H1 (cell line): Measurements from ENCODE around the gene TMC6. TPM values are rescaled to one million over a fixed set of nuclear protein-coding genes. Genes with fewer than 3 reads are reported as not detected.

Experiments
- CTCF ChIA-PET: fragments of 300-600 bp; sonication (Branson Sonifier 250); formaldehyde crosslinking; loops from one replicate; lab custom pipeline; 2021; ENCODE audit not compliant: partially characterized antibody; lab: Charles Lee
- POLR2A ChIA-PET: fragments of 300-600 bp; sonication (Branson Sonifier 250); formaldehyde crosslinking; loops from one replicate; lab custom pipeline; 2021; ENCODE audit warnings: inconsistent platforms; ENCODE audit not compliant: partially characterized antibody; lab: Charles Lee
- DNase-seq, 2 experiments: peaks; one replicate each; pipeline versions ENCODE4 v3.0.0 to v3.0.0-alpha.2; 2010 to 2022; ENCODE audit warnings: low spot score in 2 of 2, low read depth in 1 of 2, mixed read lengths in 1 of 2
- FAIRE-seq: peaks from 2 replicates; lab custom pipeline; 2011; peaks lifted over from hg19 to GRCh38; lab: Jason Lieb, UNC
- H2AFZ ChIP-seq: 2 replicates; pipeline ENCODE4 v1.8.1; 2012; ENCODE audit warnings: low read length, inconsistent platforms
- H2AK5ac ChIP-seq: 2 replicates; pipeline ENCODE4 v1.6.1; 2013; ENCODE audit warnings: low read depth, low read length
- H2BK120ac ChIP-seq: replicated peaks from 2 replicates; pipeline ENCODE3; 2013; ENCODE audit warnings: low read depth, low read length, inconsistent platforms
- H2BK12ac ChIP-seq: 2 replicates; pipeline ENCODE4 v1.6.1; 2013; ENCODE audit warnings: low read depth, low read length
- H2BK15ac ChIP-seq: 2 replicates; pipeline ENCODE4 v1.6.1; 2013; ENCODE audit warnings: low read length
- H2BK20ac ChIP-seq: 2 replicates; pipeline ENCODE4 v1.6.1; 2013; ENCODE audit warnings: low read length
- H2BK5ac ChIP-seq: 2 replicates; pipeline ENCODE4 v1.6.1; 2013; ENCODE audit warnings: low read depth, low read length
- H3K14ac ChIP-seq: 2 replicates; pipeline ENCODE4 v1.6.1; 2013; ENCODE audit warnings: inconsistent platforms; ENCODE audit not compliant: insufficient read length
- H3K18ac ChIP-seq: 2 replicates; pipeline ENCODE4 v1.6.1; 2013; ENCODE audit warnings: low read length; ENCODE audit errors: extremely low read depth
- H3K23ac ChIP-seq: 2 replicates; pipeline ENCODE4 v1.6.1; 2013; ENCODE audit warnings: inconsistent platforms; ENCODE audit not compliant: insufficient read length
- H3K23me2 ChIP-seq: 2 replicates; pipeline ENCODE4 v1.6.1; 2013; ENCODE audit warnings: low read depth, low read length
- H3K27ac ChIP-seq: 2 replicates; pipeline ENCODE4 v1.6.1; 2011; ENCODE audit warnings: low read depth, low read length, inconsistent platforms
- H3K27me3 ChIP-seq, 4 experiments: replicated peaks in 1 of 4; 1 replicate in 1 of 4; 2 replicates in 3 of 4; pipeline versions ENCODE4 v1.6.1 to v1.8.1; 2011 to 2013; ENCODE audit warnings: low read length in 3 of 4, mild to moderate bottlenecking in 3 of 4, inconsistent platforms in 2 of 4, mixed read lengths in 2 of 4, moderate library complexity in 1 of 4; ENCODE audit not compliant: control insufficient read depth in 3 of 4, insufficient read depth in 3 of 4; ENCODE audit errors: extremely low read depth in 1 of 4
- H3K36me3 ChIP-seq, 4 experiments: 2 replicates each; pipeline versions ENCODE4 v1.6.1 to v1.8.1; 2011 to 2013; ENCODE audit warnings: mild to moderate bottlenecking in 4 of 4, low read length in 3 of 4, moderate library complexity in 2 of 4, control low read depth in 1 of 4, inconsistent platforms in 1 of 4; ENCODE audit not compliant: insufficient read depth in 4 of 4, control insufficient read depth in 2 of 4
- H3K4ac ChIP-seq: replicated peaks from 2 replicates; pipeline ENCODE3; 2013; ENCODE audit warnings: low read length, low read depth, mixed read lengths, inconsistent platforms; ENCODE audit not compliant: insufficient read length
- H3K4me1 ChIP-seq, 4 experiments: replicated peaks in 1 of 4; 1 replicate in 1 of 4; 2 replicates in 3 of 4; pipeline versions ENCODE4 v1.6.1 to v1.8.1; 2011 to 2013; ENCODE audit warnings: low read length in 3 of 4, inconsistent platforms in 2 of 4, mixed read lengths in 1 of 4; ENCODE audit not compliant: insufficient read depth in 4 of 4, control insufficient read depth in 3 of 4
- H3K4me2 ChIP-seq, 2 experiments: 2 replicates each; pipeline versions ENCODE4 v1.6.1 to v1.8.1; 2011 to 2013; ENCODE audit warnings: low read depth in 2 of 2, low read length in 2 of 2, control low read depth in 1 of 2, inconsistent platforms in 1 of 2, mild to moderate bottlenecking in 1 of 2; ENCODE audit not compliant: insufficient read depth in 1 of 2
- H3K4me3 ChIP-seq, 4 experiments: fragments of 200-600, 300-600 bp in 1 of 4; sonication (generic), shearing (Covaris generic), sonication (Bioruptor Twin) in 1 of 4; 2 replicates each; pipeline versions ENCODE4 v1.5.1 to v1.8.1; 2011 to 2016; ENCODE audit warnings: low read length in 4 of 4, low read depth in 3 of 4, control low read depth in 2 of 4, inconsistent platforms in 2 of 4, mild to moderate bottlenecking in 2 of 4, mixed read lengths in 1 of 4, moderate library complexity in 1 of 4; ENCODE audit not compliant: insufficient read depth in 2 of 4; ENCODE audit errors: extremely low read depth in 1 of 4
- H3K56ac ChIP-seq: replicated peaks from 2 replicates; pipeline ENCODE3; 2013; ENCODE audit warnings: low read depth, mild to moderate bottlenecking, mixed read lengths, low read length, inconsistent platforms; ENCODE audit not compliant: insufficient read length
- H3K79me1 ChIP-seq: 2 replicates; pipeline ENCODE4 v1.6.1; 2013; ENCODE audit warnings: low read depth, low read length, control low read depth
- H3K79me2 ChIP-seq, 2 experiments: 2 replicates each; pipeline versions ENCODE4 v1.6.1 to v1.8.1; 2012 to 2013; ENCODE audit warnings: low read length in 2 of 2, mild to moderate bottlenecking in 2 of 2, inconsistent platforms in 1 of 2; ENCODE audit not compliant: insufficient read depth in 2 of 2, control insufficient read depth in 1 of 2
- H3K9ac ChIP-seq, 4 experiments: replicated peaks in 1 of 4; 1 replicate in 1 of 4; 2 replicates in 3 of 4; pipeline versions ENCODE4 v1.6.1 to v1.8.1; 2011 to 2013; ENCODE audit warnings: low read depth in 3 of 4, low read length in 3 of 4, control low read depth in 2 of 4, mild to moderate bottlenecking in 2 of 4, moderate library complexity in 2 of 4, inconsistent platforms in 1 of 4; ENCODE audit errors: extremely low read depth in 1 of 4
- H3K9me3 ChIP-seq, 2 experiments: 2 replicates each; pipeline versions ENCODE4 v1.6.1 to v1.8.1; 2012 to 2013; ENCODE audit warnings: mild to moderate bottlenecking in 2 of 2, moderate library complexity in 2 of 2, control low read depth in 1 of 2, inconsistent platforms in 1 of 2, low read depth in 1 of 2, low read length in 1 of 2, mixed read lengths in 1 of 2; ENCODE audit not compliant: insufficient read depth in 2 of 2
- H4K20me1 ChIP-seq, 2 experiments: replicated peaks in 1 of 2; 2 replicates each; pipeline versions ENCODE3 to v1.8.1; 2011 to 2013; ENCODE audit warnings: inconsistent platforms in 2 of 2, low read length in 2 of 2, mild to moderate bottlenecking in 1 of 2; ENCODE audit not compliant: insufficient read depth in 2 of 2, control insufficient read depth in 1 of 2
- H4K5ac ChIP-seq: 2 replicates; pipeline ENCODE4 v1.6.1; 2013; ENCODE audit warnings: low read length, low read depth, mixed read lengths, inconsistent platforms; ENCODE audit not compliant: insufficient read length
- H4K8ac ChIP-seq: 2 replicates; pipeline ENCODE4 v1.8.0; 2013; ENCODE audit warnings: mild to moderate bottlenecking, moderate library complexity, low read length, inconsistent platforms; ENCODE audit not compliant: insufficient read depth; ENCODE audit errors: extremely low read depth
- H4K91ac ChIP-seq: replicated peaks from 2 replicates; pipeline ENCODE3; 2013; ENCODE audit warnings: low read length, mixed read lengths, inconsistent platforms; ENCODE audit not compliant: insufficient read length
- CHD1 ChIP-seq: IDR thresholded peaks from 2 replicates; pipeline ENCODE4 v1.6.1; 2012; ENCODE audit warnings: low read depth, low read length, improper control_type of control experiment
- CREB1 ChIP-seq: IDR thresholded peaks from 2 replicates; pipeline ENCODE4 v1.6.1; 2012; ENCODE audit warnings: inconsistent platforms
- EP300 ChIP-seq, 2 experiments: IDR thresholded peaks; 1 replicate in 1 of 2; 2 replicates in 1 of 2; pipeline ENCODE4 v1.6.1; 2011 to 2012; ENCODE audit warnings: low read depth in 2 of 2, low read length in 2 of 2, mild to moderate bottlenecking in 2 of 2, borderline replicate concordance in 1 of 2, inconsistent platforms in 1 of 2, moderate library complexity in 1 of 2
- KDM5A ChIP-seq: fragments of 200-600 bp; IDR thresholded peaks from 2 replicates; pipeline ENCODE4 v1.7.1; 2012; ENCODE audit warnings: mild to moderate bottlenecking, low read length, inconsistent platforms, mixed read lengths
- RFX5 ChIP-seq: IDR thresholded peaks from 2 replicates; pipeline ENCODE4 v1.6.1; 2011; ENCODE audit warnings: low read depth, low read length, improper control_type of control experiment, borderline replicate concordance
- SAP30 ChIP-seq: fragments of 300-600 bp; sonication (generic); IDR thresholded peaks from 2 replicates; pipeline ENCODE4 v1.7.1; 2012; ENCODE audit warnings: low read length, moderate library complexity, mild to moderate bottlenecking, inconsistent platforms; ENCODE audit not compliant: insufficient read depth, insufficient replicate concordance
- TCF12 ChIP-seq: IDR thresholded peaks from 2 replicates; pipeline ENCODE4 v1.6.1; 2011; ENCODE audit warnings: low read depth, mild to moderate bottlenecking, low read length
- ZNF274 ChIP-seq: IDR thresholded peaks from 2 replicates; pipeline ENCODE4 v1.7.0; 2012; ENCODE audit warnings: low read length, borderline replicate concordance; ENCODE audit errors: extremely low read depth
- WGBS, 2 experiments: shearing (Covaris generic) in 1 of 2; methylation state at CpG; one replicate each; pipeline versions ENCODE4 v1.1.6 to v1.1.7; 2013 to 2015; ENCODE audit warnings: low lambda C conversion rate in 2 of 2, mixed read lengths in 2 of 2, inconsistent platforms in 1 of 2, low coverage in 1 of 2, missing lambda C conversion rate in 1 of 2; ENCODE audit not compliant: insufficient replicate concordance in 2 of 2, insufficient coverage in 1 of 2, insufficient read length in 1 of 2; ENCODE audit errors: extremely low coverage in 1 of 2, missing lambda C conversion rate in 1 of 2; 5-methylcytosine and 5-hydroxymethylcytosine counted together
- polyA plus RNA-seq, 7 experiments: library from polyadenylated mRNA; depleted of rRNA in 3 of 7; stranded (reverse) in 5 of 7; unstranded in 2 of 7; fragments of >200 nt in 5 of 7; fragments of 200-250 nt in 2 of 7; gene quantifications; 1 replicate in 5 of 7; 2 replicates in 1 of 7; 4 replicates in 1 of 7; pipeline versions ENCODE4 v1.2.1 to v1.2.3, GENCODE V29; 2011 to 2013; ENCODE audit warnings: missing spikeins in 2 of 7, mixed read lengths in 2 of 7
- total RNA-seq: library from RNA; stranded (reverse); fragmentation: NEBNext Ultra II Directional; extraction: Animal tissue kit (Norgen Biotek cat#: 25700); gene quantifications from 2 replicates; pipeline ENCODE4 v1.2.1, GENCODE V29; 2021

Gene TMC6
- total and polyA plus RNA-seq, 2 of the 8 experiments (the other 6 are each of a cell fraction or from before 2014, with no cell fraction given) = 39.4 to 77.6 TPM

DNA sequence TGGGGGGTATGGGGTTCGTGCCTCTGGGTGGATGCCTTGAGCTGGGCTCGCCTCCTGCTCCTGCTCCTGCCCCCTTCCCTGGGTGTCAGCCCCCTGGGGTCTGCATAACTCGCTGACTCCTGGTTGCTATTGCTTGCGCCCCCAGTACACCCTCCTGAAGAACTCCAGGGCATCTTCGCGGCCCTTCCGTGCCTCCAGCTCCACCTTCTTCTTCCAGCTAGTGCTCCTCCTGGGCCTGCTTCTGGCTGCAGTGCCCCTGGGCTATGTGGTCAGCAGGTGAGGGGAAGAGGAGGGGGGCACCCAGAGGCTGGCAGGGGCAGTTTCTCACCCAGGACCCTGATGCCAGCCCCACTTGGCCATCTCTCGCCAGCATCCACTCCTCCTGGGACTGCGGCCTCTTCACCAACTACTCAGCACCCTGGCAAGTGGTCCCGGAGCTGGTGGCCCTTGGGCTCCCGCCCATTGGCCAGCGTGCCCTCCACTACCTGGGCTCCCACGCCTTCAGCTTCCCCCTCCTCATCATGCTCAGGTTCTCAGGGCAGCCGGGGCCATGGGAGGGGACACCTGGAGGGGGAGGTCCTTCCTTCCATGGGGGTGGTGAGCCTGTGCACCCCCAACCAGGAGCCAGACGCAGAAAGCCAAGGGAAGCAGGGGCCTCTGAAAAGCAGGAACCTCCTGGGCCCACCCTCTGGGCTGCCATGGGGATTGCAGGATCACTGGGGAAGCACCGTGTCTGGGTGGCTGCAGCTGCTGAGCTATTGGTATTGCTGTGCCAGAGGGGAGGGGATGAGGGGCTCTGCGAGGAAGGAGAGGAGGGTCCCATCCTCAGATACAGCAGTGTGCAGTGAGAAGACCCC is 9.9 kb upstream of the TMC6 start:
- Histone ChIP-seq H2BK20ac (no peak overlapping the region), H4K91ac (no peak overlapping the region), H3K23me2 (peaks cover 2% of the 10 kb centered on the region; the same call in 1 of the 2 replicates), H2AK5ac (no peak overlapping the region), H3K18ac (no peak overlapping the region), H3K23ac (no peak overlapping the region), H4K5ac (no peak overlapping the region), H3K4me3 (no peak overlapping the region), H3K36me3 (no peaks in the 10 kb centered on the region), H4K20me1 (peaks cover 0 to 6% of the 10 kb centered on the region in 2 experiments), H2BK120ac (no peak overlapping the region), H3K9me3 (no peaks in the 10 kb centered on the region), H3K4me2 (no peak overlapping the region; a peak in 1 of 4 replicates), H3K9ac (no peak overlapping the region), H3K79me1 (no peaks in the 10 kb centered on the region), H2AFZ (no peak overlapping the region), H2BK12ac (peak overlapping the region; percentile 55; the same call in 1 of the 2 replicates), H3K27me3 (peaks cover 0 to 9% (median 6%) of the 10 kb centered on the region in 4 experiments; a peak in 5 of 7 replicates), H3K14ac (no peak overlapping the region), H3K56ac (no peak overlapping the region), H3K27ac (no peak overlapping the region), H3K4me1 (peaks cover 0 to 10% (median 7%) of the 10 kb centered on the region in 4 experiments; a peak in 4 of 7 replicates), H3K4ac (no peak overlapping the region), H4K8ac (peak overlapping the region; percentile 62; the same call in 1 of the 2 replicates), H3K79me2 (no peaks in the 10 kb centered on the region), H2BK15ac (peak overlapping the region; percentile 55), H2BK5ac (peak overlapping the region; percentile 26; the same call in 1 of the 2 replicates)
- 82% methylated on average over 17 of the region's 17 CpGs; no CpG with 5 or more reads in 1 of the 2 experiments for WGBS, 2 experiments
- FAIRE-seq (no peak), DNase-seq (peak in 1 of 2 experiments; percentile 55)
- ChIA-PET POLR2A (interaction anchor here (0.8 to 3.7 kb wide), 10 partner anchors 10 to 48 kb away, joined by 3 to 16 read pairs (median 5); partner anchors contain the start of genes AFMID, TK1 and TMC6), CTCF (interaction anchor here (0.6 to 8.0 kb wide), 19 partner anchors 8 to 612 kb away, joined by 3 to 122 read pairs (median 5); partner anchors contain the start of gene TMC6)
- no peak for TF ChIP-seq TCF12
- TF ChIP-seq SAP30 = no peak
- TF ChIP-seq CHD1 = no peak
- no peak for TF ChIP-seq KDM5A
- no peak for TF ChIP-seq ZNF274
- TF ChIP-seq EP300 (IDR thresholded peaks at IDR 0.05; ENCODE audit: borderline replicate concordance in 1 of 2, low read depth in 2 of 2, low read length in 2 of 2) = no peak
- TF ChIP-seq RFX5 = no peak
- TF ChIP-seq CREB1 = no peak
